GM21529 (cell line): ENCODE data around the gene RALY.
"Not testable (repeated sequence)": the region's sequence is repeated elsewhere in the genome, so short reads cannot be mapped to it uniquely, and the experiment has no call there.

Source experiments
- ATAC-seq: cut with Tn5 transposase; IDR thresholded peaks from one replicate; pipeline ENCODE4 v1.9.1; 2021; ENCODE audit not compliant: unreplicated experiment

Gene RALY

DNA sequence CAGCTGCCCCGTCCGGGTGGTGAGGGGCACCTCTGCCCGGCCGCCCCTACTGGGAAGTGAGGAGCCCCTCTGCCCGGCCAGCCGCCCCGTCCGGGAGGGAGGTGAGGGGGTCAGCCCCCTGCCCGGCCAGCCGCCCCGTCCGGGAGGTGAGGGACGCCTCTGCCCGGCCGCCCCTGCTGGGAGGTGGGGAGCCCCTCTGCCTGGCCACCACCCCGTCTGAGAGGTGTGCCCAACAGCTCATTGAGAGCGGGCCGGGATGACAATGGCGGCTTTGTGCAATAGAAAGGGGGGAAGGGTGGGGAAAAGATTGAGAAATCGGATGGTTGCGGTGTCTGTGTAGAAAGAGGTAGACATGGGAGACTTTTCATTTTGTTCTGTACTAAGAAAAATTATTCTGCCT, 139.2 kb downstream of the RALY start:
- not testable (repeated sequence) for ATAC-seq

- ATAC-seq: not testable (repeated sequence)
These were observed 139.7 kb downstream of the RALY start for GRCh38 chr20:34133365-34133860.
